Endothelial cell of umbilical vein (primary cell): Measurements from ENCODE around the gene DPYSL4. TPM values are rescaled to one million over a fixed set of nuclear protein-coding genes. Genes with fewer than 3 reads are reported as not detected.

ENCODE experiments used
- BruUV-seq: library from RNA; stranded (reverse); fragments of 400-500 nt; replicated peaks from 2 replicates; lab custom pipeline; 2021; lab: Mats Ljungman, UMichigan
- CTCF ChIA-PET: fragments of 300-600, 350-600 bp; sonication (Branson Sonifier 250); formaldehyde crosslinking; loops from one replicate; lab custom pipeline; 2021; ENCODE audit warnings: antibody characterized with exemption, inconsistent platforms; lab: Charles Lee
- POLR2A ChIA-PET: fragments of 300-600, 350-600 bp; sonication (Branson Sonifier 250); formaldehyde crosslinking; loops from one replicate; lab custom pipeline; 2021; ENCODE audit warnings: antibody characterized with exemption, inconsistent platforms; lab: Charles Lee
- DNase-seq: peaks from one replicate; pipeline ENCODE4 v3.0.0-alpha.2; 2011; ENCODE audit warnings: low read depth, low spot score
- FAIRE-seq: peaks from 2 replicates; lab custom pipeline; 2011; peaks lifted over from hg19 to GRCh38; lab: Jason Lieb, UNC
- H2AFZ ChIP-seq: 2 replicates; pipeline ENCODE4 v1.6.0; 2012; ENCODE audit warnings: low read depth, low read length, control low read depth, inconsistent platforms
- H3K27ac ChIP-seq: 2 replicates; pipeline ENCODE4 v1.5.1; 2011; ENCODE audit warnings: low read depth, mild to moderate bottlenecking, control low read depth, low read length, moderate library complexity; ENCODE audit not compliant: insufficient read depth
- H3K27me3 ChIP-seq, 2 experiments: 2 replicates each; pipeline versions ENCODE4 v1.6.0 to v1.6.1; 2011; ENCODE audit warnings: low read length in 2 of 2, mixed read lengths in 1 of 2; ENCODE audit not compliant: control insufficient read depth in 2 of 2, insufficient read depth in 2 of 2
- H3K36me3 ChIP-seq, 2 experiments: 2 replicates in 1 of 2; 3 replicates in 1 of 2; pipeline ENCODE4 v1.5.1; 2011; ENCODE audit warnings: low read length in 2 of 2, mild to moderate bottlenecking in 1 of 2, moderate library complexity in 1 of 2; ENCODE audit not compliant: control insufficient read depth in 2 of 2, insufficient read depth in 2 of 2; ENCODE audit errors: extremely low read depth in 1 of 2
- H3K4me1 ChIP-seq: 3 replicates; pipeline ENCODE4 v1.5.1; 2011; ENCODE audit warnings: mild to moderate bottlenecking, low read length; ENCODE audit not compliant: control insufficient read depth, insufficient read depth; ENCODE audit errors: extremely low read depth
- H3K4me2 ChIP-seq: 2 replicates; pipeline ENCODE4 v1.6.1; 2011; ENCODE audit warnings: low read length, control low read depth, mixed read lengths; ENCODE audit not compliant: insufficient read depth
- H3K4me3 ChIP-seq, 3 experiments: fragments of 200-600 bp in 1 of 3; sonication (generic), shearing (Covaris generic) in 1 of 3; replicated peaks in 1 of 3; 2 replicates each; pipeline ENCODE4 v1.5.1; 2011 to 2016; ENCODE audit warnings: control low read depth in 3 of 3, low read length in 3 of 3, mild to moderate bottlenecking in 2 of 3, inconsistent platforms in 1 of 3, low read depth in 1 of 3, moderate library complexity in 1 of 3; ENCODE audit not compliant: insufficient read depth in 1 of 3
- H3K79me2 ChIP-seq: 2 replicates; pipeline ENCODE4 v1.6.0; 2012; ENCODE audit warnings: low read length, inconsistent platforms; ENCODE audit not compliant: control insufficient read depth, insufficient read depth
- H3K9ac ChIP-seq: replicated peaks from 2 replicates; pipeline ENCODE3; 2011; ENCODE audit warnings: low read length, control low read depth; ENCODE audit not compliant: insufficient read depth; ENCODE audit errors: extremely low read depth
- H3K9me1 ChIP-seq: replicated peaks from 3 replicates; pipeline ENCODE4 v1.6.0; 2011; ENCODE audit warnings: mild to moderate bottlenecking, low read length; ENCODE audit not compliant: control insufficient read depth, insufficient read depth; ENCODE audit errors: extremely low read depth
- H3K9me3 ChIP-seq: replicated peaks from 2 replicates; pipeline ENCODE4 v1.5.1; 2012; ENCODE audit warnings: low read length, inconsistent platforms; ENCODE audit not compliant: control insufficient read depth, insufficient read depth
- H4K20me1 ChIP-seq: replicated peaks from 2 replicates; pipeline ENCODE3; 2011; ENCODE audit warnings: mild to moderate bottlenecking, low read length; ENCODE audit not compliant: control insufficient read depth, insufficient read depth; ENCODE audit errors: extremely low read depth
- CTCF ChIP-seq, 2 donors: IDR thresholded peaks; 1 replicate in 1 of 2; 2 replicates in 1 of 2; pipeline ENCODE4 v1.5.1; 2011; ENCODE audit warnings: low read length in 2 of 2, mild to moderate bottlenecking in 2 of 2, moderate library complexity in 2 of 2, control low read depth in 1 of 2, inconsistent platforms in 1 of 2, low read depth in 1 of 2; ENCODE audit not compliant: insufficient read depth in 1 of 2; ENCODE audit errors: extremely low read depth in 1 of 2
- EZH2 ChIP-seq: IDR thresholded peaks from 2 replicates; pipeline ENCODE4 v1.6.1; 2012; ENCODE audit warnings: borderline replicate concordance, low read depth, mild to moderate bottlenecking, moderate library complexity, low read length, inconsistent platforms; ENCODE audit not compliant: severe bottlenecking
- FOS ChIP-seq: IDR thresholded peaks from 2 replicates; pipeline ENCODE4 v1.6.1; 2011; ENCODE audit warnings: mild to moderate bottlenecking, low read length, moderate library complexity, borderline replicate concordance; ENCODE audit not compliant: insufficient read depth
- GATA2 ChIP-seq: IDR thresholded peaks from 2 replicates; pipeline ENCODE4 v1.7.0; 2011; ENCODE audit warnings: low read depth, mild to moderate bottlenecking, moderate library complexity, mixed read lengths, low read length; ENCODE audit not compliant: insufficient read length, insufficient read depth
- JUN ChIP-seq: IDR thresholded peaks from 2 replicates; pipeline ENCODE4 v1.6.1; 2011; ENCODE audit warnings: borderline replicate concordance, low read depth; ENCODE audit not compliant: insufficient read length, insufficient read depth
- MAX ChIP-seq: IDR thresholded peaks from 2 replicates; pipeline ENCODE4 v1.6.1; 2011; ENCODE audit not compliant: insufficient read depth, insufficient read length
- MYC ChIP-seq: IDR thresholded peaks from one replicate; pipeline ENCODE4 v1.6.1; 2011; ENCODE audit warnings: mild to moderate bottlenecking, low read depth, low read length
- POLR2A ChIP-seq: IDR thresholded peaks from 2 replicates; pipeline ENCODE4 v1.6.1; 2012; ENCODE audit warnings: low read depth, mild to moderate bottlenecking, control low read depth, low read length
- POLR2AphosphoS5 ChIP-seq: IDR thresholded peaks from 2 replicates; pipeline ENCODE4 v1.6.1; 2012; ENCODE audit warnings: low read depth, mild to moderate bottlenecking, control low read depth, low read length, moderate library complexity; ENCODE audit not compliant: insufficient read depth
- dilution Hi-C: fragments of 300-500 bp; cut with MboI; formaldehyde crosslinking; loops from one replicate; pipeline ENCODE4 v1.15.0; 2019; ENCODE audit warnings: low sequenced_read_pairs; ENCODE audit not compliant: extremely low pct_ligation_motif_present
- intact Hi-C: fragments of 100-400 bp; cut with micrococcal nuclease; formaldehyde crosslinking; loops from one replicate; pipeline ENCODE4 v1.10.0; 2022
- polyA plus RNA-seq, 4 experiments: library from polyadenylated mRNA; depleted of rRNA in 3 of 4; stranded (reverse) in 3 of 4; unstranded in 1 of 4; fragments of >200 nt; gene quantifications; 2 replicates each; pipeline versions ENCODE4 v1.2.1 to v1.2.3, GENCODE V29; 2011 to 2012; ENCODE audit warnings: missing spikeins in 1 of 4
- total RNA-seq: library from RNA; stranded (reverse); gene quantifications from 2 replicates; pipeline ENCODE4 v1.2.3, GENCODE V29; 2021

The DPYSL4 gene
- total and polyA plus RNA-seq, 2 donors (not counting 3 experiments of a cell fraction or from before 2014, with no cell fraction given): 27.1 to 60.0 TPM

- POLR2A ChIA-PET: no interaction called here
- Histone ChIP-seq H3K4me3 (no peak overlapping the region), H3K36me3 (no peaks in the 10 kb centered on the region), H3K27me3 (peaks cover 15% of the 10 kb centered on the region in 2 experiments), H3K4me2 (no peak overlapping the region), H3K9ac (no peak overlapping the region), H3K27ac (no peak overlapping the region), H3K9me3 (no peaks in the 10 kb centered on the region), H2AFZ (no peak overlapping the region), H3K79me2 (no peaks in the 10 kb centered on the region), H3K9me1 (no peaks in the 10 kb centered on the region), H3K4me1 (no peaks in the 10 kb centered on the region), H4K20me1 (no peaks in the 10 kb centered on the region)
- DNase-seq: no peak
- CTCF ChIA-PET: no interaction called here
- no peak for FAIRE-seq
- BruUV-seq: no TSS peak
- dilution Hi-C loops (no loop called here), intact Hi-C loops (no loop called here)
- TF ChIP-seq MAX (no peak), GATA2 (no peak), POLR2AphosphoS5 (no peak), POLR2A (no peak), EZH2 (no peak), MYC (no peak), CTCF (IDR thresholded peaks at IDR 0.05; ENCODE audit: extremely low read depth in 1 of 2, insufficient read depth in 1 of 2, low read depth in 1 of 2, low read length in 2 of 2) (no peak), FOS (no peak), JUN (no peak)
Observed at GRCh38 chr10:132180736-132181135, 6.0 kb upstream of the DPYSL4 start.
